ENCODE data around the gene LAMTOR5. TPM values are rescaled to one million over a fixed set of nuclear protein-coding genes. Genes with fewer than 3 reads are reported as not detected.
"Not testable (repeated sequence)": the region's sequence is repeated elsewhere in the genome, so short reads cannot be mapped to it uniquely, and the experiment has no call there.

Gene LAMTOR5
- total and polyA plus RNA-seq, 2 experiments from 2014 or later = 67.1 to 307 TPM

- Histone ChIP-seq H3K9ac (no peak overlapping the region), H3K4me2 (ENCODE audit: unreplicated experiment) (no peak overlapping the region), H3K4me1 (ENCODE audit: insufficient read depth) (peaks cover 12% of the 10 kb centered on the region), H3K79me2 (ENCODE audit: insufficient read depth) (peaks cover 54% of the 10 kb centered on the region), H3F3A (ENCODE audit: insufficient read depth) (peaks cover 15% of the 10 kb centered on the region; the same call in 1 of the 2 replicates), H2AFZ (no peak overlapping the region), H3K9me3 (ENCODE audit: low read depth) (no peaks in the 10 kb centered on the region), H3K9me2 (ENCODE audit: insufficient read depth) (no peaks in the 10 kb centered on the region), H3K36me3 (ENCODE audit: low read depth) (peaks cover 45% of the 10 kb centered on the region), H4K20me1 (ENCODE audit: insufficient read depth) (no peaks in the 10 kb centered on the region), H3K27ac (no peak overlapping the region), H3K4me3 (no peak overlapping the region), H3K27me3 (replicated peaks; ENCODE audit: insufficient read depth) (no peaks in the 10 kb centered on the region)
- in situ Hi-C loops (cut with MboI) = no loop called here
- no peak for TF ChIP-seq EZH2phosphoT487 (IDR thresholded peaks at IDR 0.05; ENCODE audit: insufficient read depth, low read depth)
- TF ChIP-seq EZH2 (IDR thresholded peaks at IDR 0.05; ENCODE audit: insufficient read depth, poor library complexity, severe bottlenecking) = no peak
- no peak for DNase-seq
- 93 to 98% methylated on average over 4 of the region's 4 CpGs for WGBS, 2 experiments (ENCODE audit: low coverage in 1 of 2, low lambda C conversion rate in 2 of 2, missing lambda C conversion rate in 2 of 2)
Measured at GRCh38 chr1:110404401-110404800, 3.1 kb downstream of the LAMTOR5 start.

- H3K9me3 ChIP-seq (ENCODE audit: low read depth) = no peaks in the 10 kb centered on the region
- in situ Hi-C loops (cut with MboI) = no loop called here
- 99 to 100% methylated on average over 5 of the region's 5 CpGs for WGBS, 2 experiments (ENCODE audit: low coverage in 1 of 2, low lambda C conversion rate in 2 of 2, missing lambda C conversion rate in 2 of 2)
- TF ChIP-seq EZH2 (IDR thresholded peaks at IDR 0.05; ENCODE audit: insufficient read depth, poor library complexity, severe bottlenecking) (no peak), EZH2phosphoT487 (IDR thresholded peaks at IDR 0.05; ENCODE audit: insufficient read depth, low read depth) (no peak)
- H3K9ac ChIP-seq = no peak overlapping the region
- no peaks in the 10 kb centered on the region for H3K27me3 ChIP-seq (replicated peaks; ENCODE audit: insufficient read depth)
- no peak overlapping the region for H3K4me3 ChIP-seq
- H3F3A ChIP-seq (ENCODE audit: insufficient read depth) = peaks cover 15% of the 10 kb centered on the region; the same call in 1 of the 2 replicates
- peaks cover 12% of the 10 kb centered on the region for H3K4me1 ChIP-seq (ENCODE audit: insufficient read depth)
- H3K79me2 ChIP-seq (ENCODE audit: insufficient read depth) = peaks cover 54% of the 10 kb centered on the region
- H4K20me1 ChIP-seq (ENCODE audit: insufficient read depth) = no peaks in the 10 kb centered on the region
- no peak overlapping the region for H3K4me2 ChIP-seq (ENCODE audit: unreplicated experiment)
- no peak for DNase-seq
- H3K36me3 ChIP-seq (ENCODE audit: low read depth) = peaks cover 45% of the 10 kb centered on the region
- H3K27ac ChIP-seq = no peak overlapping the region
- H3K9me2 ChIP-seq (ENCODE audit: insufficient read depth) = no peaks in the 10 kb centered on the region
- no peak overlapping the region for H2AFZ ChIP-seq
Measured at GRCh38 chr1:110403805-110404204, 3.7 kb downstream of the LAMTOR5 start.

GRCh38 chr1:110396259-110396958 lies 11.1 kb downstream of the LAMTOR5 start:
- H3K27ac ChIP-seq; H3K9ac ChIP-seq; in situ Hi-C loops (cut with MboI); H3K9me3 ChIP-seq (ENCODE audit: low read depth); H3K4me3 ChIP-seq; H3K79me2 ChIP-seq (ENCODE audit: insufficient read depth); H3K4me2 ChIP-seq (ENCODE audit: unreplicated experiment); H2AFZ ChIP-seq; DNase-seq; H4K20me1 ChIP-seq (ENCODE audit: insufficient read depth); H3K27me3 ChIP-seq (replicated peaks; ENCODE audit: insufficient read depth); H3K9me2 ChIP-seq (ENCODE audit: insufficient read depth): not testable (repeated sequence)
- Histone ChIP-seq H3K4me1 (ENCODE audit: insufficient read depth) (peaks cover 32% of the 10 kb centered on the region), H3F3A (ENCODE audit: insufficient read depth) (peaks cover 57% of the 10 kb centered on the region), H3K36me3 (ENCODE audit: low read depth) (peaks cover 12% of the 10 kb centered on the region)
- 98 to 99% methylated on average over 27 to 44 of the region's 48 CpGs for WGBS, 2 experiments (ENCODE audit: low coverage in 1 of 2, low lambda C conversion rate in 2 of 2, missing lambda C conversion rate in 2 of 2)

GRCh38 chr1:110394493-110394820 lies 13.0 kb downstream of the LAMTOR5 start:
- Histone ChIP-seq H3K27ac (peak overlapping the region; percentile 54), H3K4me2 (ENCODE audit: unreplicated experiment) (peak overlapping the region; percentile 56), H4K20me1 (ENCODE audit: insufficient read depth) (no peaks in the 10 kb centered on the region), H3K4me3 (peak overlapping the region; percentile 17), H3K9me2 (ENCODE audit: insufficient read depth) (no peaks in the 10 kb centered on the region), H3K79me2 (ENCODE audit: insufficient read depth) (0 out of 2 replicates have a peak, but pooled peaks cover 3% of the 10 kb centered on the region), H3K9ac (no peak overlapping the region), H3K9me3 (ENCODE audit: low read depth) (no peaks in the 10 kb centered on the region), H3K4me1 (ENCODE audit: insufficient read depth) (peaks cover 52% of the 10 kb centered on the region), H3F3A (ENCODE audit: insufficient read depth) (peaks cover 70% of the 10 kb centered on the region), H2AFZ (no peak overlapping the region), H3K36me3 (ENCODE audit: low read depth) (no peaks in the 10 kb centered on the region), H3K27me3 (replicated peaks; ENCODE audit: insufficient read depth) (no peaks in the 10 kb centered on the region)
- in situ Hi-C loops (cut with MboI) = no loop called here
- TF ChIP-seq EZH2 (IDR thresholded peaks at IDR 0.05; ENCODE audit: insufficient read depth, poor library complexity, severe bottlenecking) = no peak
- no peak for TF ChIP-seq EZH2phosphoT487 (IDR thresholded peaks at IDR 0.05; ENCODE audit: insufficient read depth, low read depth)
- DNase-seq = no peak
- WGBS, 2 experiments (ENCODE audit: low coverage in 1 of 2, low lambda C conversion rate in 2 of 2, missing lambda C conversion rate in 2 of 2) = 98 to 99% methylated on average over 3 of the region's 3 CpGs

All from GM23248 (cell line).